GM12865 (cell line): ENCODE measurements around the gene SEC14L2.
"Not testable (repeated sequence)": the region's sequence is repeated elsewhere in the genome, so short reads cannot be mapped to it uniquely, and the experiment has no call there.

ENCODE experiments used
- DNase-seq: peaks from one replicate; pipeline ENCODE4 v3.0.0; 2010; ENCODE audit warnings: low read depth
- H3K4me3 ChIP-seq: 2 replicates; pipeline ENCODE4 v1.5.1; 2011; ENCODE audit warnings: mild to moderate bottlenecking, low read depth, low read length, control low read depth
- CTCF ChIP-seq: IDR thresholded peaks from 2 replicates; pipeline ENCODE4 v1.5.1; 2011; ENCODE audit warnings: low read length, control low read depth, low read depth, inconsistent platforms; ENCODE audit not compliant: insufficient read depth; ENCODE audit errors: missing control alignments

Gene SEC14L2

GRCh38 chr22:30452861-30453260 is 56.0 kb downstream of the SEC14L2 start:
- no peak overlapping the region for H3K4me3 ChIP-seq
- TF ChIP-seq CTCF: no peak
- no peak for DNase-seq

DNA sequence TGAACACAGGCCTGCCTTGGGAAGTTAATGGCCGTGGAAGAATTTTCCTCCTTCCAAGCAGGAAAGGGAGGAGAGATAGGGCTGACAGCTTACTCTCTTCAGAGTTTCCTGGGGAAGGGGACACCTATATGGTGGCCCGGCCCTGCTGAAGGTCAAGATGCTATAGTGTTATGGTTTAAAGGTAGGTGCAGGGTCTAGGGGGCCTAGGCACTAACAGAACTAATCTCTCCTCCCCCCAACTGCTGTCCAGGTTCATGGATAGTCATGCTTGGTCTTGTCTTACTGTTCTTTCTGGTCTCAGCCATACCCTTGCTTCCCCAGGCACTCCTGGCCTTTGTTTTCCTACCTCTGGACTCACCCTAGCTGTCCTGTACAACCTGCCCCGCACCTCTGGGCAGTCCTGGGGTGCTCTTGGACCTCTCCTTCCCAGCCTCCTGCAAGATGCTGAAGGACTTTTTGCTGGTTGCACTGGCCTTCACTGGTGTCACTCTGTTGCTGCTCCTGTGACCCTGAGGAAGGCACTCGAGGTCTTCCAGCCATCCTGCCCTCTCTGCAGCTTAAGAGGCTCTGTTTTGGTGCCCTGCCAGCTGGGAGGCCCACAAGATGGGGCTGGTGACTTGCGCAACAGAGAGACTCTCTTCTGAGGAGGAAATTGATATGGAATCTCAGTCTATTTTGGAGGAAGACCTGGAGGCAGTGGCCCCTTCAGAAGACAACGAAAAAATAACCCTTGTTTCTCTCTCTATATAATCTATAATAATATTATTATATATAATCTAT is 57.1 kb downstream of the SEC14L2 start:
- H3K4me3 ChIP-seq: no peak overlapping the region
- peak; percentile 14 for DNase-seq
- TF ChIP-seq CTCF: peak; percentile 7

DNA sequence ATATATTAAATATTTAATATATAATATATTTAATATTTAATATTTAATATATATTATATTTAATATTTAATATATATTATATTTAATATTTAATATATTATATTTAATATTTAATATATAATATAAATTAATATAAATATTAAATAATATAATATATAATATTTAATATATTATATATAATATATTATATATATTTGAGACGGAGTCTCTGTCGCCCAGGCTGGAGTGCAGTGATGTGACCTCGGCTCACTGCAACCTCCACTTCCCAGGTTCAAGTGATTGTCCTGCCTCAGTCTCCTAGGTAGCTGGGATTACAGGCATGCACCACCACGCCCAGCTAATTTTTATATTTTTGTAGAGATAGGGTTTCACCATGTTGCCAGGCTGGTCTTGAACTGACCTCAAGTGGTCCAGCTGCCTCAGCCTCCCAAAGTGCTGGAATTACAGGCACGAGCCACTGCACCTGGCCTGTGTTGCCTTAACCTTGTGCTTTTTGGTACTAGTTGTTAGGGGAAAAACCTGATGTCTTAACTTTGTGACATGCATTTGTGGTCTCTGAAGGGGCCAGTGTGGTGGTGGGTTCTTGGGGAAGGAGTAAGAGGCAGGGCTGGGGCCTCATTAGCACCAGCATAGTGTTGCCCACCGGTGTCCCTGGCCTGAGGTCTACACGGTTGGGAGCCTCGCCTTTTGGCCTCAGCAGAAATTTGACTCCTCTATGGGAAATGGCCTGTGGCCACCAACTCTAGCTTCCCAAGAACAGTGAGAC is 58.4 kb downstream of the SEC14L2 start:
- no peak overlapping the region for H3K4me3 ChIP-seq
- no peak for TF ChIP-seq CTCF
- no peak for DNase-seq

DNA sequence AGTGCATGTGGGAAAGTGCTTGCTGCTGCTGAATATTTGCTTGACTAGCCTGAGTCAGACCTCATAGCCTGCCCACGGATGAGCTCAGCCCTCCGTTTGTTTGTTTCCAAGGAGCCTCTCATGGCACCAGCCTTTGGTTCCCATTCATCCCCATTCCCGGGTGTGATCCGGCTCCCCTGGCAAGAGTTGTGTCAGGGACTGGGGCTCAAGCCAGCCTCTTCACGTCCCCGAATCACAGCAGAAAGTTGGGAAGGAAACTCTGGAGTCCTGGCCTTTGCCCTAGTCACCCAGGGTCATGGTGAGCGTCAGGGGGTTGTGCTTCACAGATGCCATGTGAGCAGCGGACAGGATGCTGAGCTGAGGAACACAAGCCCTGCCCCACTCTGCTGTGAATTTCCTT is 61.2 kb downstream of the SEC14L2 start:
- H3K4me3 ChIP-seq: no peak overlapping the region
- TF ChIP-seq CTCF: no peak
- DNase-seq: no peak

DNA sequence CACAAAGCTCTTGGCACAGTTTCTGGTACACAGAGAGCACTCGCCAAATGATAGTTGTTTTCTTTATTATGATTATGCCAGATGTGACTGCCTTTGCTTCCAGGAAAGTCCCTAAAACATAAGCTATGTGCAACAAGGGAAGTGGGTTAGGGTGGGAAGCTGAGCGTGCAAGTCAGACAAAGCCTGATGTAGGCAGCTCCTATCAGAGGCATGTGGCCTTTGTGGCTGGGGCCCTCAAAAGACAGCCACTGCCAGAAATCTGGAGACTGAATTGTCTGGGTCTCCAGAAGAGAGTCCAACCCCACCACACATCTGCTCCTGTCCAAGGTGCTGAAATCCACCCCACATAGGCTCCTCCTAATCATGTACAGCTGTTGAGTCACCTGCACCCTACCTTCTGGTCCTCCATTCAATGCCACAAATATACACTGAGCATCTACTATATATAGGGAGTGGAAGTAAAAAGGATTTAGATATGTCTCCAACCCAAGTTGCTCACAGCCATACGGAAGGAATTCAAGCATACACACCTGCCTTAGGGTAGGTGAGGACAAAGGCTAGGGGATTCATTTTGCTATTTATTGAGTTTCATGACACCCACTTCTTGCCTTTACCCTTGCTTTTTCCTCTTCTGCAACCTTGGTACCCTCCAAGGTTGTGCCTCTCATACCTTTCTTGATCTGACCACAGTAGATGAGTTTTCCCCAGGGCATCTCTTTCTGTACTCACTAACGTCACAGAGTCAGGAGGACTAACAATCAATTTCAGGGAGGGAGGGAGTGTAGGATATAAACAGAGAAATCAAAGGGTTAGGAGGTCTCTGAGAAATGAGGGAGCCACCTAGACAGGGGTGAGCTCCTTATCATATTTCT is 62.6 kb downstream of the SEC14L2 start:
- no peak overlapping the region for H3K4me3 ChIP-seq
- no peak for TF ChIP-seq CTCF
- DNase-seq: peak; percentile 49

DNA sequence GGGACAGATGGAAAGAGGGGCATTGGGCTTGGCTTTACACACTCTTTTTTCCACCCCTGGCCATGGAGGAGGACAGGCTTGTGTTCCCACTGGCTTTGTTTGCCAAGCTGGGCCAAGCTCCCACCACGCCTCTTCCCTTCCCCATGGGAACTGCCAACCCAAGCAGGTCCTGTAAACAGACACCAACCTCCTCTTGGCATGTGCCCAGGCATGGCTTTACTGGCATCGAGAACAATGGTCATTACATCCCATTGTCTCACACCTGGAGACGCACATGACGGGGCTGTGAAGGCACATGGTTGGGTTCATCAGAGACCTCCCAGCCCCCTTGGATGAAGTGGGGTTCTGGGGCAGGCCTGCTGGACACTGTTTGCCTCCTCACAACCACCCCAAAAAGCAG is 63.3 kb downstream of the SEC14L2 start:
- H3K4me3 ChIP-seq: no peak overlapping the region
- no peak for DNase-seq
- TF ChIP-seq CTCF: no peak

GRCh38 chr22:30460555-30460954 is 63.7 kb downstream of the SEC14L2 start:
- not testable (repeated sequence) for H3K4me3 ChIP-seq, DNase-seq
